HL-60/S4 (cell line): ENCODE data around the gene KIRREL2.

Experiments used
- in situ Hi-C: fragments of 300-500 bp; cut with MboI; formaldehyde crosslinking; loops from 2 replicates; pipeline ENCODE4 v1.14.3; 2022; ENCODE audit warnings: low sequenced_read_pairs

The KIRREL2 gene

DNA sequence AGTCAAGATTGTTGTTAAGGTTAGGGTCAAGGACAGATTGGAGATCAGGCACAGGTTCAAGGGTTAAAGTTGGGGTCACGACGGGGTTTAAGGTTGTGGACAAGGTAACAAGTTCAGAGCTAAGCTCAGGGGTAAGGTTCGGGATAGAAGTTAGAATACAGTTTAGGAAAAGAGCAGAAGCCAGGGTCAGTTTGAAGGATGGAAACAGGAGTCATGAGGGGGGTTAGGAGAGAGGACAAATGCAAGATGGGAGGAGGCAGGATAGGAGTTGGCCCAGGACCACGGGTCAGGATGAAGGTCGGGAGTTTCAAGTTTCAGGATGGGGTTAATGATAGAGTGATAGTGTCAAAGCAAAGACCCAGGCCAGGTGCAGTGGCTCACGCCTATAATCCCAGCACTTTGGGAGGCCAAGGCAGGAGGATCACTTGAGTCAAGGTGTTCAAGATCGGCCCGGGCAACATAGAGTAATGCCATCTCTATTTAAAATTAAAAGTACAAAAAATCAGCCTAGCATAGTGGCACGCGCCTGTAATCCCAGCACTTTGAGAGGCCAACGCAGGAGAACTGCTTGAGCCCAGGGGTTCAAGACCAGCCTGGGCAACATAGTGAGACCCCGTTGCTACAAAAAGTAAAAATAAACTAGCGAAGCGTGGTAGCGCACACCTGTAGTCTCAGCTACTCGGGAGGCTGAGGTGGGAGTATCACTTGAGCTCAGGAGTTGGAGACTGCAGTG is 12.1 kb upstream of the KIRREL2 start:
- in situ Hi-C loops, result no loop called here

- in situ Hi-C loops, result no loop called here
Measured at GRCh38 chr19:35845215-35846037, 11.3 kb upstream of the KIRREL2 start.

- in situ Hi-C loops, result no loop called here
Measured at GRCh38 chr19:35846038-35846668, 10.6 kb upstream of the KIRREL2 start.

DNA sequence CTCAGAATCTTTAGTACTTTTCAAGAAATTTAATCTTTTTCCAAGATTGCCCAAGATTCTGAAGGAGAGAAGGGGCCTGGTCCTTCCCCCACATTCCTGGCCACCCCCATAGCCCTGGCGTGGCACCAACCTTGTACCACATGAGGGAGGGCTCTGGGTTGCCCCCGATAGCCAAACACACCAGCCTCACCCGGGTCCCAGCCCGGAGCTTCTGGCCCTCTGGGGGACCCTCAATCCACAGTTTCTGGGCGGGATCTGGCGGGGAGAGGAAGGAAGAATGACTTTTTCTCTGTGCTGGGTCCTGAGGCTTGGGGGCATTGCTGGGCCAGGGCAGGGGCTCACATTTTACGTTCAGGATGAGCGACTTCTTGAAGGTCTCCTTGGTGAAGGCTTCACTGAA is 8.8 kb upstream of the KIRREL2 start:
- in situ Hi-C loops, result no loop called here

- in situ Hi-C loops, result no loop called here
Measured at GRCh38 chr19:35848486-35848885, 8.2 kb upstream of the KIRREL2 start.

GRCh38 chr19:35848919-35849505 is 7.7 kb upstream of the KIRREL2 start:
- in situ Hi-C loops, result no loop called here

DNA sequence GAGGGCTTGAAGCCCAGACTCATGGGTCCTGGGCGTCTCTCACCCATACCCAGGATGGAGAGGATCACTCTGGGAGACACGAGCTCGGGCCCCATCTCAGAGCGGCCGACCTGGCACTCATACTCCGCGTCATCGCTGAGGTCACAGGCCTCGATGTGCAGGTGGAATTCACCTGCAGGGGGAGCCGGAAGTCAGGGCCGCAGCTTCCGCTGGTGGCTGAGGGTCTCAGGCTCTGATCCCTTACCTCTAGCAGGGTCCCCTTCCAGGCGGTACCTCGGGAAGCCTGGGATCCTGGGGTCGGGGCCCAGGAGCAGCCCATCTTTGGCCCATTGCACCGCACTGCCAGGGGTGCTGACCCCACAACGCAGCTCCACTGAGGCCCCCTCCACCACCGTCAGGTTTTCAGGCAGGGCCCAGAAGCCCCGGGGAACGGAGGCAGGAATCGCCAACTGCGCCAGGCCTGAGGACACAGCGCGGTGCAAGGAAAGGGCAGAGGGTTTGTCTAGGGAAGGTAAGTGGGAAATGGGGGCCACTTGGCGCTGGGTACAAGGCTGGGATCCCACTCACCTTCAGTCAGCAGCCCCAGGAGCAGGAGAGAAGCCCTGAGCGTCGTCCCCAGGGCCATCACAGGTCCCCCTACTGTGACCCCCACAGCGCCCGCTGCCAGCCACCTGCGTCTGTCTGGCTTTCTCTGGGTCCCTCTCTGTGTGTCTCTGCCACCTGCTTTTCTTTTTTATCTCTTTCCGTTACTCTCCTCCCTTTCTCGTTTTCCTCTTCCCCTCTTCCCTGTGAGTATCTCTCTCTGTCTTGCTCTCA is 5.3 kb upstream of the KIRREL2 start:
- in situ Hi-C loops, result no loop called here

GRCh38 chr19:35852029-35852780 is 4.5 kb upstream of the KIRREL2 start, which contains the start of gene NPHS1:
Gene NPHS1 (minus strand): TSS chr19:35852504. CDS start chr19:35851837, 667 bp downstream.
- in situ Hi-C loops, result no loop called here

DNA sequence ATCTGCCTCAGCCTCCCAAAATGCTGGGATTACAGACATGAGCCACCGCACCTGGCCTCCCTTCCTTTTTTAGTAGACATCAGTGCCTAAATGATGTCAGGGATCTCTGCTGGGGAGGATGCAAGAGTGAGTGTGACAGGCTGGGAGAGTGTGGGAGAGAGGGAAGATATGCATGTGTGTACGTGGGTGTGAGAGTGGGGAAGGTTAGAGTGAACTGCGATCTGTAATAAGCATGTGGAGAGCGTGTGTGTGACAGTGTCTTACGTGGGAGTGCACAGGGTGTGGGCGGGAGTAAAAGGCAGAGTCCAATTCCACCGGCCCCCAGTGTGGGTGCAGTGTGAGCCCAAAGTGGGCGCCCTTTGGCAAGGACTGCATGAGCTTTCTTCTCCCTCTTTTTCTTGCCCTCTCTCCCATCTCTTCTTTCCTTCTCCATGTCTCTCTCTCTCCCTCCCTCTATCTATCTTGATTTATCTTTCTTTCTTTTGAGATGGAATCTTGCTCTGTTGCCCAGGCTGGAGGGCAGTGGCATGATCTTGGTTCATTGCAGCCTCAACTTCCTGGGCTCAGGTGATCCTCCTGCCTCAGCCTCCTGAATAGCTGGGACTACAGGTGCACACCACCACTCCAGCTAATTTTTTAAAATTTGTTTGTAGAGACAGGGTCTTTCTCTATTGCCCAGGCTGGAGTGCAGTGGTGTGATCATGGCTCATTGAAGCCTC is 3.5 kb upstream of the KIRREL2 start:
- in situ Hi-C loops, result no loop called here

DNA sequence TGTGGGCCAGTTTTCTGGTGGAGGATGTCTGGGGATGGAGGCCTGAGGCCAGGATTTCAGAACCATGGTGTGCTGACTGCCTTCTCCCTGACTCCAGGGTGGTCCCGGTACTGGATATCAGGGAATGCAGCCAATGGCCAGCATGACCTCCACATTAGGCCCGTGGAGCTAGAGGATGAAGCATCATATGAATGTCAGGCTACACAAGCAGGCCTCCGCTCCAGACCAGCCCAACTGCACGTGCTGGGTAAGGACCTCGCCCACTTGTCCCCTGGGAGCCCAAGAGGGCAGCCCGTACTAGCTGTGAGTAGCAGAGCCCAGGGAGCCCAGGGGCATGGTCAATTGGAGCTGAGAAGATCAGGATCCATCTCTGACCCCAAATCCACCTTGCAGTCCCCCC is 1.6 kb downstream of the KIRREL2 start:
- in situ Hi-C loops, result no loop called here

- in situ Hi-C loops, result no loop called here
Measured at GRCh38 chr19:35859414-35859813, 2.7 kb downstream of the KIRREL2 start.

DNA sequence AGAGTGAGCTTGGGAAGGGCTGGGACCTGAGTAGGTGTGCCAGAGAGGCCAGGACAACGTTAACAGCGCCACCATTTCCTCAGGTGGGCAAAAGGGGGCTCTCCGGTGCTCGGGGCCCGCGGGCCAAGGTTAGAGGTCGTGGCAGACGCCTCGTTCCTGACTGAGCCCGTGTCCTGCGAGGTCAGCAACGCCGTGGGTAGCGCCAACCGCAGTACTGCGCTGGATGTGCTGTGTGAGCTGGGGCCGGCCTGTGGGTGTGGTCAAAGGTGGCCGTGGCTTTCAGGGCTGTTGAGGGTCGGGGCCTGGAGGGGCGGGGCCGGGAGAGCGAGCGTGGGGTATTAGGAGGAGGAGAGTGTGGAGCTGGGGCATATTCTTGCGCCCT is 3.7 kb downstream of the KIRREL2 start:
- in situ Hi-C loops, result no loop called here

GRCh38 chr19:35860818-35861639 is 4.3 kb downstream of the KIRREL2 start:
- in situ Hi-C loops, result no loop called here

DNA sequence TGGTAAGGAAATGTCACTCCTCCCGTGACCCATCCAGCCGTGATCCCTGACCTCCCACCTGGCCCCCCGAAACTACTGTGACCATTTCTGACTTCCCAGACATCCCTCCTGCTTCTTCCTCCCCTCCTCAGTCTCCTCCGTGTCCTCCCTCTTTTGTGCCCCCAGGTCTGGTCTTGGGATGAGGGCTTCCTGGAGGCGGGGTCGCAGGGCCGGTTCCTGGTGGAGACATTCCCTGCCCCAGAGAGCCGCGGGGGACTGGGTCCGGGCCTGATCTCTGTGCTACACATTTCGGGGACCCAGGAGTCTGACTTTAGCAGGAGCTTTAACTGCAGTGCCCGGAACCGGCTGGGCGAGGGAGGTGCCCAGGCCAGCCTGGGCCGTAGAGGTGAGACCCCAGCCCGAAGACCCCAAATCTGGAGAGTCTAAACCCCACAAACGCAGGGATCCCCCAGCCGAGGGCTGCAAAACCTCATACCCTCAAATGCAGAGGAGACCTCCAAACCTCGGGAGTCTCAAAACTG is 5.0 kb downstream of the KIRREL2 start:
- in situ Hi-C loops, result no loop called here

- in situ Hi-C loops, result no loop called here
Measured at GRCh38 chr19:35862528-35862927, 5.8 kb downstream of the KIRREL2 start.

GRCh38 chr19:35863018-35863417 is 6.3 kb downstream of the KIRREL2 start:
- in situ Hi-C loops, result no loop called here

DNA sequence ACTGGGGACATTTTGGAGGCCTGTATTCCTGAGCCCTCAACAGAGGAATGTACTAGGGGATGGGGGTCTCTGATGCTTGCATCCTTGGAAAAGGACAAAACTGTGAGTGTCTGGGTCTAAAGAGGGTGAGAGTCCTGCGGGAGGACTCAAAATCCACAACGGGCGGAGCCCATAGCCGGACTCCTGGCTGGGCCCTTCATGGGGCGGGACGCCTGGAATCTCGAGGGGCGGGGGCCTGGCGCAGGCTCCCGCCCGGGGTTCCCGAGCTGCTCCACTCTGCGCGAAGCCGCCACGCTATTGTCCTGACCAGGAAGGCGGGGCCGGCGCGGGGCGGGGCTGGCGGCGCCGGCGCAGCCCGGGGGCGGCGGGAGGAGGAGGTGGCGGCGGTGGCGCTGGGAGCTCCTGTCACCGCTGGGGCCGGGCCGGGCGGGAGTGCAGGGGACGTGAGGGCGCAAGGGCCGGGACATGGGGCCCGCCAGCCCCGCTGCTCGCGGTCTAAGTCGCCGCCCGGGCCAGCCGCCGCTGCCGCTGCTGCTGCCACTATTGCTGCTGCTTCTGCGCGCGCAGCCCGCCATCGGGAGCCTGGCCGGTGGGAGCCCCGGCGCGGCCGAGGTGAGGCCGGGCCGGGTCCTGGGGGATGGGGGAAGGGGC is 11.6 kb downstream of the KIRREL2 start, which contains the start of gene APLP1:
Gene APLP1, plus strand, starts transcription at position 403 of the 651 bp plus-strand sequence. Its CDS starts 63 bp downstream, at position 466.
- in situ Hi-C loops, result no loop called here
